ENCODE data around the gene OR51M1. TPM values are rescaled to one million over a fixed set of nuclear protein-coding genes. Genes with fewer than 3 reads are reported as not detected.

The OR51M1 gene
- total and polyA plus RNA-seq, 4 donors: not detected

DNA sequence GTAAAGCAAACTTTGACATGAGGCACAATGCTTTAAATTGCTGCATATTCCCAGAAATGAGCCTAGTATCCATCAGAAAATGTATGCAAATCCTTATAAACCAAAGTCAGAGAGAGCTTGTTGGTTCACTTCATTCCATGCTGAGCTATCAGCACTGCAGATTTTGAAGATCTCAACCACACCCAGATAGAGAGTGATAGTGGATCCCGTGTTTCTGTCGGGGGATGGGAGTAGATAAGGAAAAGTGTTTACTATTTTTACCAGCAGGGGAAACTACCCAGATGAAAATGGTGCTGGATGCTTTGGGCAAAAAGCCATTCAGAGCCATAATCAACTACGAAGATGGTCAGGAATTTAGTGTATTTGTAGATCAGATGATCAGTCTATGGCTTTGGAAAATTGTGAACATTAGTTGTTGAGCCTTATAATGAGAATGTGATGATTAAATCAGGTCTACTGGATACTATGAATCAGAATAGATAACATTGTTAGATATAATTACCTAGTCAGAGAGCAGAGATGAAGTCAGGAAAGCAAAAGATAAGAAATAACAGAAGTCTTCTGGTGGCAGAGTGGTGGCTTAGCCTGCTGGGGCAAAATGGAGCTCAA is 21.5 kb upstream of the OR51M1 start:
- H3K9ac ChIP-seq (ENCODE audit: low read depth in 1 of 2, low read length in 2 of 2): no peak overlapping the region
- TF ChIP-seq, protein P1, sequence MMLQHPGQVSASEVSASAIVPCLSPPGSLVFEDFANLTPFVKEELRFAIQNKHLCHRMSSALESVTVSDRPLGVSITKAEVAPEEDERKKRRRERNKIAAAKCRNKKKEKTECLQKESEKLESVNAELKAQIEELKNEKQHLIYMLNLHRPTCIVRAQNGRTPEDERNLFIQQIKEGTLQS (IDR thresholded peaks at IDR 0.05): no peak
- no peak for TF ChIP-seq EGR1 (IDR thresholded peaks at IDR 0.05; ENCODE audit: low read depth in 2 of 2)
- no peak for TF ChIP-seq TAF1 (conservative IDR thresholded peaks at IDR 0.05)
- TF ChIP-seq NR2F2 (IDR thresholded peaks at IDR 0.05): no peak
- TF ChIP-seq JUND (IDR thresholded peaks at IDR 0.05): no peak
- no peak for TF ChIP-seq GABPA (IDR thresholded peaks at IDR 0.05 in 1 of 2, conservative IDR thresholded peaks at IDR 0.05 in 1 of 2)
- no peak for TF ChIP-seq RAD21 (IDR thresholded peaks at IDR 0.05)
- no peak for TF ChIP-seq FOXA2 (IDR thresholded peaks at IDR 0.05)
- TF ChIP-seq, protein P2, sequence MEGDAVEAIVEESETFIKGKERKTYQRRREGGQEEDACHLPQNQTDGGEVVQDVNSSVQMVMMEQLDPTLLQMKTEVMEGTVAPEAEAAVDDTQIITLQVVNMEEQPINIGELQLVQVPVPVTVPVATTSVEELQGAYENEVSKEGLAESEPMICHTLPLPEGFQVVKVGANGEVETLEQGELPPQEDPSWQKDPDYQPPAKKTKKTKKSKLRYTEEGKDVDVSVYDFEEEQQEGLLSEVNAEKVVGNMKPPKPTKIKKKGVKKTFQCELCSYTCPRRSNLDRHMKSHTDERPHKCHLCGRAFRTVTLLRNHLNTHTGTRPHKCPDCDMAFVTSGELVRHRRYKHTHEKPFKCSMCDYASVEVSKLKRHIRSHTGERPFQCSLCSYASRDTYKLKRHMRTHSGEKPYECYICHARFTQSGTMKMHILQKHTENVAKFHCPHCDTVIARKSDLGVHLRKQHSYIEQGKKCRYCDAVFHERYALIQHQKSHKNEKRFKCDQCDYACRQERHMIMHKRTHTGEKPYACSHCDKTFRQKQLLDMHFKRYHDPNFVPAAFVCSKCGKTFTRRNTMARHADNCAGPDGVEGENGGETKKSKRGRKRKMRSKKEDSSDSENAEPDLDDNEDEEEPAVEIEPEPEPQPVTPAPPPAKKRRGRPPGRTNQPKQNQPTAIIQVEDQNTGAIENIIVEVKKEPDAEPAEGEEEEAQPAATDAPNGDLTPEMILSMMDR (IDR thresholded peaks at IDR 0.05; ENCODE audit: low read depth, low read length, missing input control): no peak
- TF ChIP-seq RXRA (IDR thresholded peaks at IDR 0.05): no peak
- H3K9me3 ChIP-seq (ENCODE audit: control insufficient read depth in 4 of 4, low read length in 3 of 4): no peaks in the 10 kb centered on the region
- no peaks in the 10 kb centered on the region for H3K36me3 ChIP-seq (ENCODE audit: control insufficient read depth in 4 of 4, insufficient read depth in 3 of 4, low read depth in 1 of 4, low read length in 3 of 4)
- WGBS: 56% methylated on average over 3 of the region's 3 CpGs
- no peak overlapping the region for H3K4me3 ChIP-seq (ENCODE audit: low read depth in 1 of 3, low read length in 3 of 3)
- H3K27ac ChIP-seq (ENCODE audit: low read depth in 1 of 2, low read length in 2 of 2): no peak overlapping the region
- no peaks in the 10 kb centered on the region for H3K27me3 ChIP-seq (ENCODE audit: control insufficient read depth in 4 of 4, insufficient read depth in 4 of 4, low read length in 3 of 4)
- no peak for DNase-seq (ENCODE audit: low spot score)
- no peaks in the 10 kb centered on the region for H3K4me1 ChIP-seq (ENCODE audit: control insufficient read depth in 4 of 4, insufficient read depth in 4 of 4, low read length in 3 of 4)

DNA sequence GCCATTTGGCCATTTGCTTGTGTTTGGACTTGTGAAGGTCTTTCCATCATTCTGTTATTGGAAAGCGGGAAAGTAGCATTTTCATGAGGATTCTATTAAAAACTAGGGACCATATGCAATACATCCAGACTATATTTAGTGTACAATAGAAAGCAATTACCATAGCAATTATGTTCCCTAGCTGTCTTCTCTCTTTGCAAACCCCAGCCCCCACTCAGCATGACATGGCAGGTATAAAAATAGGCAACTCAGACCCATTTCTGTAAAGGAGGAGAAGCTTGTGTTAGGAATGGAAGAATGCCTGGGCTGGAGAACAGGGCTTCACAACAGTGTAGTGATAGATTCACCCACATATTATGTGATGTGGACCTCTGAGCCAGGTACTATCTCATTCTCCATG is 19.9 kb upstream of the OR51M1 start:
- no peak for DNase-seq (ENCODE audit: low spot score)
- no peak overlapping the region for H3K4me3 ChIP-seq (ENCODE audit: low read depth in 1 of 3, low read length in 3 of 3)
- TF ChIP-seq YY1 (IDR thresholded peaks at IDR 0.05): no peak
- TF ChIP-seq, protein P3, sequence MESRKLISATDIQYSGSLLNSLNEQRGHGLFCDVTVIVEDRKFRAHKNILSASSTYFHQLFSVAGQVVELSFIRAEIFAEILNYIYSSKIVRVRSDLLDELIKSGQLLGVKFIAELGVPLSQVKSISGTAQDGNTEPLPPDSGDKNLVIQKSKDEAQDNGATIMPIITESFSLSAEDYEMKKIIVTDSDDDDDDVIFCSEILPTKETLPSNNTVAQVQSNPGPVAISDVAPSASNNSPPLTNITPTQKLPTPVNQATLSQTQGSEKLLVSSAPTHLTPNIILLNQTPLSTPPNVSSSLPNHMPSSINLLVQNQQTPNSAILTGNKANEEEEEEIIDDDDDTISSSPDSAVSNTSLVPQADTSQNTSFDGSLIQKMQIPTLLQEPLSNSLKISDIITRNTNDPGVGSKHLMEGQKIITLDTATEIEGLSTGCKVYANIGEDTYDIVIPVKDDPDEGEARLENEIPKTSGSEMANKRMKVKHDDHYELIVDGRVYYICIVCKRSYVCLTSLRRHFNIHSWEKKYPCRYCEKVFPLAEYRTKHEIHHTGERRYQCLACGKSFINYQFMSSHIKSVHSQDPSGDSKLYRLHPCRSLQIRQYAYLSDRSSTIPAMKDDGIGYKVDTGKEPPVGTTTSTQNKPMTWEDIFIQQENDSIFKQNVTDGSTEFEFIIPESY (IDR thresholded peaks at IDR 0.05): no peak
- TF ChIP-seq FOXA1 (IDR thresholded peaks at IDR 0.05): no peak
- H3K9me3 ChIP-seq (ENCODE audit: control insufficient read depth in 4 of 4, low read length in 3 of 4): no peaks in the 10 kb centered on the region
- no peaks in the 10 kb centered on the region for H3K36me3 ChIP-seq (ENCODE audit: control insufficient read depth in 4 of 4, insufficient read depth in 3 of 4, low read depth in 1 of 4, low read length in 3 of 4)
- H3K27ac ChIP-seq (ENCODE audit: low read depth in 1 of 2, low read length in 2 of 2): no peak overlapping the region
- 82% methylated on average over 1 of the region's 1 CpG for WGBS
- no peaks in the 10 kb centered on the region for H3K27me3 ChIP-seq (ENCODE audit: control insufficient read depth in 4 of 4, insufficient read depth in 4 of 4, low read length in 3 of 4)
- no peak overlapping the region for H3K9ac ChIP-seq (ENCODE audit: low read depth in 1 of 2, low read length in 2 of 2)
- H3K4me1 ChIP-seq (ENCODE audit: control insufficient read depth in 4 of 4, insufficient read depth in 4 of 4, low read length in 3 of 4): no peaks in the 10 kb centered on the region

DNA sequence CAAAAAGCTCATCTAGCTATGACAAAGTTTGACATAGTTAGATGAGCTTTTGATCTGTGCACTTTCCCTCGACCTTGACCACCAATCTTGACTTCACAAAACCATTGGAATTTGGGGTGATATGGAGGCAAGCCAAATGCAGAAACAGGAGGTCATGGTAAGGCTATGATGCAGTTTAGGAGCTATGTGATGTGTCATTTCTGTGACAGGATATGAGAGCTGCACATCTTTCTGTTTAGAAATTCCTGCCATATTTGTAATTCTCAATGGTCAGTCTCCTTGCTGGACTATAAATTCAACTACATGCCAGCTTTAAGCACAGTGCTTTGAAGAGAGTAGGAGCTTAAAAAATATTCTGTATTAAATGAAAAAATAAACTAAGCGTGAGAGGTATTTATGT is 19.4 kb upstream of the OR51M1 start:
- H3K27ac ChIP-seq (ENCODE audit: low read depth in 1 of 2, low read length in 2 of 2): no peak overlapping the region
- no peaks in the 10 kb centered on the region for H3K4me1 ChIP-seq (ENCODE audit: control insufficient read depth in 4 of 4, insufficient read depth in 4 of 4, low read length in 3 of 4)
- H3K4me3 ChIP-seq (ENCODE audit: low read depth in 1 of 3, low read length in 3 of 3): no peak overlapping the region
- WGBS: 59% methylated on average over 2 of the region's 2 CpGs
- H3K9ac ChIP-seq (ENCODE audit: low read depth in 1 of 2, low read length in 2 of 2): no peak overlapping the region
- H3K9me3 ChIP-seq (ENCODE audit: control insufficient read depth in 4 of 4, low read length in 3 of 4): no peaks in the 10 kb centered on the region
- no peak for DNase-seq (ENCODE audit: low spot score)
- no peaks in the 10 kb centered on the region for H3K27me3 ChIP-seq (ENCODE audit: control insufficient read depth in 4 of 4, insufficient read depth in 4 of 4, low read length in 3 of 4)
- no peaks in the 10 kb centered on the region for H3K36me3 ChIP-seq (ENCODE audit: control insufficient read depth in 4 of 4, insufficient read depth in 3 of 4, low read depth in 1 of 4, low read length in 3 of 4)
- no peak for TF ChIP-seq RAD21 (IDR thresholded peaks at IDR 0.05)
- no peak for TF ChIP-seq FOXA2 (IDR thresholded peaks at IDR 0.05)
- TF ChIP-seq, protein P3 (IDR thresholded peaks at IDR 0.05): no peak
- TF ChIP-seq, protein P4, sequence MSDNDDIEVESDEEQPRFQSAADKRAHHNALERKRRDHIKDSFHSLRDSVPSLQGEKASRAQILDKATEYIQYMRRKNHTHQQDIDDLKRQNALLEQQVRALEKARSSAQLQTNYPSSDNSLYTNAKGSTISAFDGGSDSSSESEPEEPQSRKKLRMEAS (IDR thresholded peaks at IDR 0.05): no peak
- TF ChIP-seq RXRA (IDR thresholded peaks at IDR 0.05): no peak
- no peak for TF ChIP-seq HNF4A (conservative IDR thresholded peaks at IDR 0.05)
- TF ChIP-seq JUND (IDR thresholded peaks at IDR 0.05): no peak
- TF ChIP-seq NR2F2 (IDR thresholded peaks at IDR 0.05): no peak
- no peak for TF ChIP-seq GABPA (IDR thresholded peaks at IDR 0.05 in 1 of 2, conservative IDR thresholded peaks at IDR 0.05 in 1 of 2)
- TF ChIP-seq, protein P5, sequence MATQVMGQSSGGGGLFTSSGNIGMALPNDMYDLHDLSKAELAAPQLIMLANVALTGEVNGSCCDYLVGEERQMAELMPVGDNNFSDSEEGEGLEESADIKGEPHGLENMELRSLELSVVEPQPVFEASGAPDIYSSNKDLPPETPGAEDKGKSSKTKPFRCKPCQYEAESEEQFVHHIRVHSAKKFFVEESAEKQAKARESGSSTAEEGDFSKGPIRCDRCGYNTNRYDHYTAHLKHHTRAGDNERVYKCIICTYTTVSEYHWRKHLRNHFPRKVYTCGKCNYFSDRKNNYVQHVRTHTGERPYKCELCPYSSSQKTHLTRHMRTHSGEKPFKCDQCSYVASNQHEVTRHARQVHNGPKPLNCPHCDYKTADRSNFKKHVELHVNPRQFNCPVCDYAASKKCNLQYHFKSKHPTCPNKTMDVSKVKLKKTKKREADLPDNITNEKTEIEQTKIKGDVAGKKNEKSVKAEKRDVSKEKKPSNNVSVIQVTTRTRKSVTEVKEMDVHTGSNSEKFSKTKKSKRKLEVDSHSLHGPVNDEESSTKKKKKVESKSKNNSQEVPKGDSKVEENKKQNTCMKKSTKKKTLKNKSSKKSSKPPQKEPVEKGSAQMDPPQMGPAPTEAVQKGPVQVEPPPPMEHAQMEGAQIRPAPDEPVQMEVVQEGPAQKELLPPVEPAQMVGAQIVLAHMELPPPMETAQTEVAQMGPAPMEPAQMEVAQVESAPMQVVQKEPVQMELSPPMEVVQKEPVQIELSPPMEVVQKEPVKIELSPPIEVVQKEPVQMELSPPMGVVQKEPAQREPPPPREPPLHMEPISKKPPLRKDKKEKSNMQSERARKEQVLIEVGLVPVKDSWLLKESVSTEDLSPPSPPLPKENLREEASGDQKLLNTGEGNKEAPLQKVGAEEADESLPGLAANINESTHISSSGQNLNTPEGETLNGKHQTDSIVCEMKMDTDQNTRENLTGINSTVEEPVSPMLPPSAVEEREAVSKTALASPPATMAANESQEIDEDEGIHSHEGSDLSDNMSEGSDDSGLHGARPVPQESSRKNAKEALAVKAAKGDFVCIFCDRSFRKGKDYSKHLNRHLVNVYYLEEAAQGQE (IDR thresholded peaks at IDR 0.05): no peak
- no peak for TF ChIP-seq HNF4G (IDR thresholded peaks at IDR 0.05)
- no peak for TF ChIP-seq SP1 (IDR thresholded peaks at IDR 0.05)
- TF ChIP-seq, protein P1 (IDR thresholded peaks at IDR 0.05): no peak

Data from liver (tissue), 9 donors.